Cortex of kidney (tissue), 1 donor: ENCODE data around the gene ROMO1.
A peak's percentile ranks its signal among the peaks of the same experiment; 100 is the strongest.

Experiments used
- DNase-seq: peaks from one replicate; lab custom pipeline; 2025; lab: John Stamatoyannopoulos, UW

Gene ROMO1

GRCh38 chr20:35699127-35699956 is at the start of gene ROMO1, which contains the start of gene NFS1:
Gene ROMO1, plus strand, starts transcription at chr20:35699405. Its CDS starts 228 bp downstream, at chr20:35699633.
Gene NFS1, minus strand, starts transcription at chr20:35699352. Its CDS starts 64 bp downstream, at chr20:35699288.
- peak; percentile 23 for DNase-seq

- no peak for DNase-seq
Observed at GRCh38 chr20:35650632-35651031, 48.6 kb upstream of the ROMO1 start.

DNA sequence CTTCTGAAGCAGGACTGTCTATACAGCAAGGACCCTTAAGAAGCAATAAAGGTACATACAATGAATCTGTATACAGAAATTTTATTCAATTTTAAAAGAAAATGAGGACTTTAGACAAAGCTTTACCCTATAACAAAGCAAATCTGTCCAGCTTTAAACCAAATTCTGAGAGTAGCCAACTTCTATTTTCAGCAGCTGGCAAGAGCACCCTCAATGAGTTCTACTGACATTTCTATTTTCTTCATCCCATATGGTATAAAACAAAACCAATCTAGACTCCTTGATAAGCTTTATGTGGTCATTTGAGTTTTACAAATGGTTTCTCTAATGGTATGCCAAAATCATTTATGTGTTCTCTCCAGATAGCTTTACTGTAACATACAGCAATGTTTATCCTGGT is 47.2 kb upstream of the ROMO1 start:
- DNase-seq: no peak

GRCh38 chr20:35652641-35653429 is 46.4 kb upstream of the ROMO1 start:
- DNase-seq: no peak

- no peak for DNase-seq
Observed at GRCh38 chr20:35653430-35653734, 45.8 kb upstream of the ROMO1 start.

- no peak for DNase-seq
Observed at GRCh38 chr20:35653893-35654292, 45.3 kb upstream of the ROMO1 start.

GRCh38 chr20:35654415-35654814 is 44.8 kb upstream of the ROMO1 start:
- DNase-seq: no peak

- DNase-seq: no peak
Observed at GRCh38 chr20:35657271-35657670, 41.9 kb upstream of the ROMO1 start.

DNA sequence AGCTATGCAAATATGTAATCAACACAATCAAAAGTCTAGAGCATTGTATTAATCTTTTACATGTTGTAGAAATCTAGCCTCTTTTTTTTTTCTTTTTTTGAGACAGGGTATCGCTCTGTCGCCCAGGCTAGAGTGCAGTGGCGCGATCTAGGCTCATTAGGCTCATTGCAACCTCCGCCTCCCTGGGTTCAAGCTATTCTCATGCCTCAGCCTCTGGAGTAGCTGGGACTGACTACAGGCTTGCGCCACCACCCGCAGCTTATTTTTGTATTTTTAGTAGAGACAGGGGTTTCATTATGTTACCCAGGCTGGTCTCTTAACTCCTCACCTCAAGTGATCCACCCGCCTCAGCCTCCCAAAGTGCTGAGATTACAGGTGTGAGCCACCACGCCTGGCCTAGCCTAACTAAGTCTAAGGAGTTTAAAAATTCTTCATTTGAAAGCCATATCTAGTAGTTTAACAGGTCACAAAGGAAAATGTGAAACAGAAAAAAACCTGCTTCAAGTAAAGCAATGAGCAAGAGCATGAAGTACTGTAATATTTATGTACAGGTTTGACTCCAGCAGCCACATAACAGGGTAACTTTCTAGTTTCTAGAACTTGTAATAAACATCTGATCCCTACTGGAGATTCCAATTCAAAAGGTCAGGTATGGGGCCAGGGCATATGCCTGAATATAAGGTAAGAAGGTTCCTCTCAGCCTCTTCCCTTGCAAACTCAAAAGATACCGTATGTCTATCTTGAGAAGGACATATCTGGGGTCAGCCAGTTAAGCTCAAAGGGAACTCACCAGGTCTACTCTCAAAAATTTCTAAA is 38.9 kb upstream of the ROMO1 start:
- DNase-seq: no peak

GRCh38 chr20:35661053-35661452 is 38.2 kb upstream of the ROMO1 start:
- no peak for DNase-seq

DNA sequence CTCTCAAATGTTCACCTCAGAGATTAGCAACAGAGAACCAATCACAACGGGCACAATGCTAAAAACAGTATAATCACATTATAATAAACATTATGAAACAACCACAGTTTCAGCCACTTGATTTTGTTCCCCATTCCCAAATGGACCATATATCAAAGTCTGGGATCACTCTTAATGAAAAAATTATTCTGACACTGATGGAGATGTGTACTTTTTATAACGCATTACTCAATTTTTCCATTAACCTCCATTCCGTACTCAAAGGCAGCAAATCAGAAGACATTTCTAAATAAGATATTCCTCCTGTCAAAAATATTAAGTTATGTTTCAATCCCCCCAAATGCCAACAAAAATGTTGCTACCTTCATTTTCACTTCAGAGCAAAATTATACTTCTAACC is 37.3 kb upstream of the ROMO1 start:
- DNase-seq: no peak

DNA sequence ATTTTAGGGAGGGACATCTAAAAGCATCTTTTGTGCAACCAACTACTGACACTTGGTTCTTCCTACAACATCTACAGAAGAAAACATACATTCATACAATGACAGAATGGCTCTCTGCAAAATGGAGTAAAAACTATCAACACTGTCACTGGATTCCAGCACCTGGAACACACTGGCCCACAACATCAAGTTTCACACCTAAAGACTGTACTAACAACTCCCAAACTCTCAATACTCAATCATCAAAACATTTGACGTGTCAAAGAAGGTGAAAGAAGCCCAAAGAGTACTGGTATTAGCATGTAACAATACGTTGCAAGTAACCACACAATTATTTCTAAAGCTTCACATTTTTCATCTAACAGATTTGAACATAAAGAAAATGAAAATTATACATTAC is 36.7 kb upstream of the ROMO1 start:
- DNase-seq: no peak

DNA sequence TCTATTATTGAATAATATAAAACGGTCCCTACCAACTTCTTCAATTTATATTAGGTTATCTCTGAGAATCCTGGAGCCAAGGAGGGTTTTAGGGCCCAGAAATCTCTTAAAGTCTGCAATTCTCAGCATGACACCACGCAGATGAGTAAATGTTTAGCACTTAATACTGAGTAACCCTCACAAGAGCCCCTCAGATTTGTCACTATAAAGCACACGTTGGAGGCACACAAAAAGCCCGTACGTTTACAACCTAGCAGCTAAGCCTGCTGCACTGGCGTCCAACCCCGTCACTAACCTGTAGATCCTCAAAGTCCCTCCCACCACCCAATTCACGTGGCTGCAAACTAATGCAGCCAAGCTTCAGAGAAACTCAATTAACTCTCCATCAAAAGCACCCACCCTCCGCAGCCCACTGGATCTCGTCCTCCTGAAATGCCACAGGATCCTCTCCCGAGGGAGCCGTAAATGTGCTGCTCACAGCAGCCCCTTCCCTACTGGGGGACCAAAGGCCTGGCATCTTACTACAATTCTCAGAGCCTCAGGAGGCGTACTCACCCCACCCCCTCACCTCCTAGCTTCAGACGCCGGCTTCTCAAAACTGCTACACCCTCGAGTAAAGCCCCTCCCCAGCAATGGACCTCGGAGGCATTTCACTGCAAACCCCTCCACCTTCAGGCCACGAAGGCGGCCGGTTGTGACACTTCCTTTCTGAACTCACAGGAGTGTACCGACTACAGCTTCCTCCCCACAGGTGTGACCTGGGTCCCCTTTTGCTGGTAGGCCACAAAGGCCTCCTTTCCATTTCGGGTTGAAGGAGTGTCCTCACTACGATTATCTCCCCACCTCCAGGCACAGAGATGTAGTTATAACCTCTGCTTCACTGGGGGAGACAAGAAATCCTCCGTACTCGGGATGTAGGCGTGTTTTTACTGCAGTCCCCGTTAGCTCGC is 35.4 kb upstream of the ROMO1 start:
- no peak for DNase-seq

DNA sequence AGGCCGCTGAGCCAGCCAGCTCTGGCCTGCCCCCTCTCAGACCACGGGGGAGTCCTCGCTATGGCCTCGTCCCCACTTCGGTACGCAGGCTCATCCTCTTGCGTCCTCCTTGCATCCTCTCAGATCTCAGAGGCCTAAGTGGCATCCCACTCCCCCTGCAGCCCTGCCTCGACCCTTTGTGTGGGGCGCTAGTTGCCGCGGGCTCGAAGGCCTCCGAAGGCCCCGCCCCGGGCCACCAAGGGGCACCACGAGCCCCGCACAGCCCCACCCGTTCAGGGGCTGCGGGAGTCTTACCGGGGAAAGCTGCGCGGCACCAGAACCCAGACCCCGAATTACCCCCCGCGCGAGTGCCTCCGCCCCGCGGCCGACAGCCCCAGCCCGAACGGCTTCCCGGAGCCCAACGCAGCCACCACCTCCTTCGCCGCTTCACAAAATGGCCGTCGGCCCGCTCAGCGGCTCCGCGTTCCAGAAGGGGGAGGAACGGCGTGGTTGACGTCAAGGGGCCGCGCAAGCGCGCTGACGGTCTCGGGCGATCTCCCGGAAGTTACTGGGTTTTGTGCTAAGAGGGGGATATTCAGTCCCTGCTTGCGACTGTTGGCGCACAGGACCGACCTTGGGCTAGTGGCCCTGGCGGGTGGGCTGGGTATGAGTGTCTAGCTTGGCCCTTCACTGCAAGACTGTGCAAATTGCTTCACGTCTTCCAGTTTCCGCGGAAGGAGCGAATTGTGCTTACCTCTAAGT is 34.6 kb upstream of the ROMO1 start, which contains the start of the genes CPNE1 and RBM12:
CPNE1 (minus strand) TSS at position 435 of the 741 bp plus-strand sequence. CDS start 31,977 bp downstream, outside the sequence.
RBM12 (minus strand) TSS at position 435 of the 741 bp plus-strand sequence. CDS start 9,578 bp downstream, outside the sequence.
- no peak for DNase-seq

DNA sequence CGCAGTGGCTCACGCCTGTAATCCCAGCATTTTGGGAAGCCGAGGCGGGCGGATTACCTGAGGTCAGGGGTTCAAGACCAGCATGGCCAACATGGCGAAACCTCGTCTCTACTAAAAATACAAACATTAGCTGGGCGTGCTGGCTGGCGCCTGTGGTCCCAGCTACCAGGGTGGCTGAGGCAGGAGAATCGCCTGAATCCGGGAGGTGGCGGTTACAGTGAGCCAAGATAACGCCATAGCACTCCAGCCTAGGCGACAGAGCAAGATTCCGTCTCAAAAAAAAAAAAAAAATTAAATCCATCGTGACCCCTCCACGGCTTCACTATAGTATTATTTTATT is 33.3 kb upstream of the ROMO1 start:
- DNase-seq: no peak

DNA sequence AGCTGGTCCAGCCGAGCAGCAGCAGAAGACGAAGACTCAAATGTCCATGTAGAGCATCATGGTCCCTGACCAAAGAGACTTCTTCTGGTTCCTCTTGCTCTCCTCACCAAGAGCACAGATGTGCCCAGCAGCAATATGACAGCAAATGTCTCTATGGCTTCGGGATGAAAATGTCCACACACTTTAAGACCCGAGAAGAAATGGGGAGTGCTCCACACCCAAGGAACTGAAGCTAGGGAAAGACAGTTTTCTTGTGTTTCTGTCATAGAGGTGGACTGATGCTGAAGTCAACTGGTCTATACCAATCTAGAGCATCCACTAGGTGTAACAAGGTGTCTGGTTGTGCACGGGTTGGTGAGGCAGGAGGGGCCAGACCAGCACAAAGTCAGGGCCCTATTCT is 30.0 kb upstream of the ROMO1 start:
- DNase-seq: no peak

- DNase-seq: no peak
Observed at GRCh38 chr20:35669681-35670080, 29.5 kb upstream of the ROMO1 start.

DNA sequence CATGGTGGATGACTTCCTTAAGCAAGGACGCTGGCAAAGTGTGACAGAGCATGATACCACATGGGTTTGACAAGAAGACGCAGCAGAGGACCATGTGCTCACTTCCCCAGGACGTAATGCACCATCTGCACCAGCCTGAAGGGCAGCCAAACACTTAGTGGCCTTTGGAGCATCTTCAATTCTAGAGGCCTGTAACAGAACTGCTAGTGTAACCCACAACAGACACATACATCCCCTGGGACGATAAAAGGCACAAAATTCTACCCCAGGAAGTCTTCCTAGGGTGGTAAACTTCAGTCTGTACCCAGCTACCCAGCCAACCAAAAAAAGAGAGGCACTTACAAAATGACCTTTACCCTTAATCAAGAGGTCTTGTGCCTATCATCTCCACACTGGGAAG is 25.3 kb upstream of the ROMO1 start:
- no peak for DNase-seq

DNA sequence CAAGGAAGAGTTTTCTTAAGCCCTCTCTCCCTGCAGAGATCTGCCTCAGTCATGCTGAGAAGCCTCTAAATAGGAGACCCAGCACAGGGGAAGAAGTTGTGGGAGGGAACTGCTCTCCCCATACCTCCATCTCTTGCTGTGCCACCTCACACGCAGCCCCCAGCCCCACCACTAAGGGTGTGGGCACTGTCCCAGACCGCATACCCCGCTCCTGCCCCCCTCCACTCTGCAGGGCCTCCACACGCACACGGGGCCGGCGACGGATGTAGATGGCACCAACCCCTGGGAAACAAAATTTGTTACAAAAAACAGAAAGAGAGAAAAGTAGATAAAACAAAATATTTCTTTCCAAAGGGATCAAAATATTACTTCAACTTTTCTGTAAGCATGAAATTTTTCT is 24.3 kb upstream of the ROMO1 start:
- no peak for DNase-seq

DNA sequence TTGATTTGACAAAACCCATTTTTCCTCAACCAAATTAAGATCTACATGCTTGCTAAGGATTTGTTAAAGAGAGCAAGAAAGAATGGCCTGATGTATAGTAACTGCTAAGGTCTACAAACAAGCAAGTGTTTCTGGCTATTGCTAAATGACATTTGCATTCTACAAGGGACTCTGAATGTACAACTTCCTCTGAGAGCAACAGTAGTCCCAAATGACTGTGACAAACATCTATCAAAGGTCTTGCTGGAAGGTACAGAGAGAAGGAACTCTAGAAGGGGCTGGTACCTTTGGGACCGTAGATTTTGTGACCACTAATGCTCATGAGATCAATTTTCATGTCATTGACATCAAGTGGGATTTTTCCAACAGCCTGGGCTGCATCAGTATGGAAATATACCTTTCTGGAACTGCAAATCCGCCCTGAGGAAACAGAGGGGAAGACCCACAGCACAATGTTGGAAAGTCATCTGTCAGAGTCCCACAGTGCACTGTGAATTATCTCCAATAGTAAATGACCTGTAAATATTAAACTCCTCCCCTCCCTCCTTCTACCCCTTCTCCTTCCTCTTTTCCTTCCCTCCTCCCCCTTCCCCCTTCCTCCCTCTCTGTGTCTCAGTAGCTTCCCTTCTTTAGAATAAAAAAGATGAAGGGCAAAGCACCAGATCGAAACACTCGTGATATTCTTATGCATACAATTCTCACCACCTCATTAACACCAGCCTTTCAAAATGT is 18.6 kb upstream of the ROMO1 start:
- DNase-seq: no peak
